HEK293T (cell line): ENCODE measurements around the gene IAH1.

Experiments used
- ARNT ChIP-seq: fragments of 450-650 bp; IDR thresholded peaks from 2 replicates; pipeline ENCODE4 v1.6.1; 2017; ENCODE audit warnings: mild to moderate bottlenecking
- ELF4 ChIP-seq: fragments of 450-650 bp; IDR thresholded peaks from 2 replicates; pipeline ENCODE4 v1.6.1; 2017; ENCODE audit warnings: antibody characterized with exemption
- FOXA1 ChIP-seq: fragments of 450-650 bp; IDR thresholded peaks from 2 replicates; pipeline ENCODE4 v1.6.1; 2016; ENCODE audit warnings: mild to moderate bottlenecking
- FOXM1 ChIP-seq: fragments of 450-650 bp; IDR thresholded peaks from 2 replicates; pipeline ENCODE4 v1.6.1; 2017; ENCODE audit warnings: mild to moderate bottlenecking, borderline replicate concordance
- SP1 ChIP-seq: fragments of 450-650 bp; IDR thresholded peaks from 2 replicates; pipeline ENCODE4 v1.6.1; 2017
- TARDBP ChIP-seq: fragments of 450-650 bp; IDR thresholded peaks from 2 replicates; pipeline ENCODE4 v1.6.1; 2016
- ZNF384 ChIP-seq: fragments of 450-650 bp; IDR thresholded peaks from 2 replicates; pipeline ENCODE4 v1.6.1; 2016
- TF ChIP-seq, protein P1 (sequence below): fragments of 450-650 bp; IDR thresholded peaks from 2 replicates; pipeline ENCODE4 v1.6.1; 2016

DNA sequence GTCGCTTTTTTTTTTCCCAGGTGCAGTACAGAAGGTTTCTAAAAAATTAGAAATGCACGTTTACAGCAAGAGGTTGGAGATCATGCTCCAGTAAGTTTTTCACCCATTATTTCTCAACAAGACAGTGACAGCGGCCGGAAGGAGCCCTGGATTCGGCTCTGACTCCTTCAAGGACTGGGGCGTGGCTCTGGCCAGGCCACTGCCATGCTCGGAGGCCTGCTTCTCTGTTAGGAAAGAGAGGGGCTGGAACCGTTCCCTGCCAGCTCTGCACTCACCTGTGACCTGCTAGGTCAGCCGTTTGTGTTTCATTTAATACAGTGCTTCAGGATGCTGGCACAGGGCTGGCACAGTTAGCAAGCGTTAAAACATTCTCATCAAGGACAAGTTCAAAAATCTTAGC lies 6.7 kb upstream of the IAH1 start:
- TF ChIP-seq ZNF384: no peak
- no peak for TF ChIP-seq ELF4
- no peak for TF ChIP-seq SP1
- TF ChIP-seq FOXA1: no peak
- TF ChIP-seq, protein P1, sequence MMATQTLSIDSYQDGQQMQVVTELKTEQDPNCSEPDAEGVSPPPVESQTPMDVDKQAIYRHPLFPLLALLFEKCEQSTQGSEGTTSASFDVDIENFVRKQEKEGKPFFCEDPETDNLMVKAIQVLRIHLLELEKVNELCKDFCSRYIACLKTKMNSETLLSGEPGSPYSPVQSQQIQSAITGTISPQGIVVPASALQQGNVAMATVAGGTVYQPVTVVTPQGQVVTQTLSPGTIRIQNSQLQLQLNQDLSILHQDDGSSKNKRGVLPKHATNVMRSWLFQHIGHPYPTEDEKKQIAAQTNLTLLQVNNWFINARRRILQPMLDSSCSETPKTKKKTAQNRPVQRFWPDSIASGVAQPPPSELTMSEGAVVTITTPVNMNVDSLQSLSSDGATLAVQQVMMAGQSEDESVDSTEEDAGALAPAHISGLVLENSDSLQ: no peak
- TF ChIP-seq TARDBP: no peak
- TF ChIP-seq FOXM1: no peak
- TF ChIP-seq ARNT: no peak
